Raji (cell line): ENCODE measurements around the gene PARD3.

Experiments
- POLR2A ChIP-seq: IDR thresholded peaks from 2 replicates; pipeline ENCODE4 v1.6.1; 2011; ENCODE audit warnings: low read depth, low read length, control low read depth; ENCODE audit not compliant: insufficient read depth

Gene PARD3

DNA sequence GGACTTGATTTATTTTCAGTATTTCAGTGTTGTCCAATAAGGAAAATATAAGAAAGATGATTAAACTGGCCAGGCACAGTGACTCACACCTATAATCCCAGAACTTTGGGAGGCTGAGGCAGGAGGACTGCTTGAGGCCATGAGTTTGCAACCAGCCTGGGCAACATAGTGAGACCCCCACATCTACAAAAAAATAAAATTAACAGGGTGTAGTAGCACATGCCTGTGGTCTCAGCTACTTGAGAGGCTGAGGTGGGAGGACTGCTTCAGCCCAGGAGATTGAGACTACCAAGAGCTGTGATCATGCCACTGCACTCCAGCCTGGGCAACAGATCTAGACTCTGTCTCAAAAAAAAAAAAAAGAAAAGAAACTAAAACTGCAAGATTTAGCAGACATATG lies 138.0 kb downstream of the PARD3 start:
- TF ChIP-seq POLR2A, result no peak

DNA sequence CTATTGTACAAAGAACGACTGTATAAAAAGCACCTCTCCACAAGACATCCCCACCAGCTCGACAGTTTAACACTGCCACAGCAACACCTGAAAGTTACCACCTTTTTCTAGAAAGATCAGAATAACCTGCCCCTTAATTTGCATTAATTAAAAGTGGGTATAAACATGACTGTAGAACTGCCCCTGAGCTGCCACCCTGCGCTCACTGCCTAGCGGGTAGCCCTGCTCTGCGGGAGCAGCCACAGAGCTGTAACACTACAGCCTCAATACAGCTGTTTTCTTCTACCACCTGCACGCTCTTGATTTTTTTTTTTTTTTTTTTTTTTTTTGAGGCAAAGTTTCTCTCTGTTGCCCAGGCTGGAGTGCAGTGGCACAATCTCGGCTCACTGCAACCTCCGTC lies 140.9 kb downstream of the PARD3 start:
- TF ChIP-seq POLR2A, result no peak

DNA sequence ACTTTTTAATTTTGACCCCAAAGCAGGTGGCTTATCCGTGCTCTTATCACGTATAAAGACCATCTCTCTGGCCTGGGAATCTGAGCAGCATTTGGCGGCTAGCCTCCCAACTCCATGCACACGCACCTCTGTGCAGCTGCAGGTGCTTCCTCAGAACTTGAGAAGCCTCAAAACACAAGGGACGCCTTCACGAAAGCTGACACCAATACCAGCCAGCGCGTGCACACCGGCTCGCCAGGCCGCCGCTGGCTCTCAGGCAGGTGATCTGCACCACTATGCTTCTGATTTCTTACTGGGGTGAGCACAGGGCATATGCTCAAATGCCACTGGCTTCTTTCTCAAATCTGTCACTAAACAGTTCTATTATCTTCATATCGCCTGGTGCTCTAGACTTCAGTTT lies 145.0 kb downstream of the PARD3 start:
- TF ChIP-seq POLR2A, result no peak

DNA sequence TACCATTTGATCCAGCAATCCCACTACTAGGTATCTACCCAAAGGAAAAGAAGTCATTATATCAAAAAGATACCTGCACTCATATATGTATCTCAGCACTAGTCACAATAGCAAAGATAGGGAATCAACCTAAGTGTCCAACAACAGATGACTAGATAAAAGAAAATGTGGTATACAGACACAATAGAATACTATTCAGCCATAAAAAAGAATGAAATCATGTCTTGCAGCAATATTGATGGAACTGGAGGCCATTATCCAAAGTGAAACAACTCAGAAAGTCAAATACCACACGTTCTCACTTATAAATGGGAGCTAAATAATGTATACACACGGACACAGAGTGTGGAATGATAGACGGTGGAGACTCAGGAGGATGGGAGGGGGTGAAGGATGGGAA lies 146.0 kb downstream of the PARD3 start:
- TF ChIP-seq POLR2A, result no peak

DNA sequence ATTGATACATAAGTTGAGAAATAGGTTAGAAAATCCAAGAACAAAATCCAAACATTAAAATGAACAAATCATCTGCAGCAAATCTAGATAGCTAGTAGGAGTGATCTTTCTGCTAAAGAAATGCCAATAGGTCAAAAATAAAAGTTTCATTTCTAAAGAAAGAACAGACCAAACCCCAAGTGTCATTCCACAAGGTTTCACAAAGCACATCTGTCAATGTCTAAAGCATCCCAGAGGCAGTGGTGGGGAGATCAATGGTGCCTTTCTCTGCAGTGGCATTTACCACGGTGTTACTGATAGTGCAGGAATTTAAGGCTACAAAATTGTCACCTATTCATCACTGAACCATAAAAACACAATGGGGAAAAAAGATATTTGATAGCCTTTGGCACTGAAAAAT lies 147.9 kb downstream of the PARD3 start:
- TF ChIP-seq POLR2A, result no peak

DNA sequence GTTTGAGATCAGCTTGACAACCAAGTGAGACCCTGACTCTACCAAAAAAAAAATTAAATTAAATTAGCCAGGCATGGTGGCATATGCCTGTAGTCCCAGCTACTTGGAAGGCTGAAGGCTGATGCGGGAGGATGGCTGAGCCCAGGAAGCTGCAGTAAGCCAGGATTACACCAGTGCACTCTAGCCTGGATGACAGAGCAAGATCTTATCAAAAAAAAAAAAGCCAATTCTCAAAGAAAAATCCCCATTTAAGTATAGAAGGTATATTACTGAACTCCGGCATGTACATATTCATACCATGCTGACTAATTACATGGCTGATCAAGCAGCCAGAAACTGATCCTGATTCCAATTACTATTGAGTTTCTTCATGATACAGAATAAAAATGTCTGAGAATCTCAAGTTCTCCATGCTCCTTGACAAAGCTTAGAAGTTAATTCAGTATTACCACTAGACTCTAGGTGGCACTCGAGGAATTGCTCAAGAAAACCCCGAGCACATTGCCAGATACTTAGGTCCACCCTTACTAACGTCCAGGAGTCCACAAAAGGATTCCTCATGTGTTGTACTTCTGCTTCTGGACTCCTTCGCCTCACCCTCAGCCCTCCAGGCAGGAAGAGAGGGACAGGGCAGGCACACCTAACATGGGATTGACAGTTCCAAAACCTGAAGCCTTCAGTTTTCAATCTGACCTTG lies 148.9 kb downstream of the PARD3 start:
- no peak for TF ChIP-seq POLR2A

DNA sequence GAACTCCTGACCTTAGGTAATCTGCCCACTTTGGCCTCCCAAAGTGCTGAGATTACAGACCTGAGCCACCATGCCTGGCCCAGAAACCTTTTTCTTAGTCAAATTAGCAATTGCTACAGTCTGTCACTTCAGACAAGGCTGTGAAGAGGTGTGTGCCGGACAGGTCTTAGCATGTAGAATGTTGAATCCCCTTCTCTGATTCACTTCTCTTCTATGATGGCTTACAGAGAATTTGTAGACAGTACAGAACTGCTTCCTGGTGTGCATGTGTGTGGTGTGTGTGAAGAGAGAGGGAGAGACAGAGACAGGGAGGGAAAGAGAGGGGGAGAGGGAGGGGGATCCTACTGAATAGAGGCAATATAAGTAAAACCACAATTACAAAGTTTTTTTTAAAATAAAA lies 150.4 kb downstream of the PARD3 start:
- TF ChIP-seq POLR2A, result no peak

DNA sequence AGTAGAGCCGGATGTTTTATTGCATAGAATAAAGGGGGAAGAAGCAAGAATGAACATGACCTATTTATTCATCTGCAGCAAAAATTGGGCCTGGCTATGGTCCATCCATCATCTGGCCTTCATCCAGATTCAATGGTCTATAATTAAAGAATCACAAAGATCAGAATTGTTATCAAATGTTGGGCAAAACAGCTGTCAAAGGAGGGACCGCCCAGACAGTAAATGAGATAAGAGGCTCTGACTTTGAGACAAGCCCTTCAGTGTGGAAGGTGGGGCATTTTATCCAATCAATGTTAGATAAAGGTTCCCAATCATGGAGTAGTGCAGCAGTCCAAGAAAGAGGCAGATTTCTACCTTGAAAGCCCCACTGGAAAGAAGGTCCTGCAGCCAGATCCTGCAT lies 153.5 kb downstream of the PARD3 start:
- no peak for TF ChIP-seq POLR2A

DNA sequence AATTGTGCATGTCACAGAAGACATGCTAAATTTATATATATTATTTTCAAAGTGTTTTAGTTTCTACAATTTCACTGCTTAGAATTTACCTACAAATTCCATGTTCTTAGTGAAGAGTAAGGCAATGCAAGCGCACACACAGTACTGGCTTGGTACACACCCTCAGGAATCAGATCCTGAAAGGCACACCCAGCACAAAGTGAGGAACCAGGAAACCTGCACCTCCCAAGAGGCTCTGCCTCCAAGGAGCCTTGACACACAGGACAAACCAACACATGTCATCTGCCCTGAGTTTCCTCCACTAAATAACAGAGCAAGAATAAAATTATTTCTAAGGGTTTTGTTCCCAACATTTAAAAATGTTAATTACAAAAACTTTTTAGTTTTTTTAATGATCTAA lies 156.2 kb downstream of the PARD3 start:
- no peak for TF ChIP-seq POLR2A

DNA sequence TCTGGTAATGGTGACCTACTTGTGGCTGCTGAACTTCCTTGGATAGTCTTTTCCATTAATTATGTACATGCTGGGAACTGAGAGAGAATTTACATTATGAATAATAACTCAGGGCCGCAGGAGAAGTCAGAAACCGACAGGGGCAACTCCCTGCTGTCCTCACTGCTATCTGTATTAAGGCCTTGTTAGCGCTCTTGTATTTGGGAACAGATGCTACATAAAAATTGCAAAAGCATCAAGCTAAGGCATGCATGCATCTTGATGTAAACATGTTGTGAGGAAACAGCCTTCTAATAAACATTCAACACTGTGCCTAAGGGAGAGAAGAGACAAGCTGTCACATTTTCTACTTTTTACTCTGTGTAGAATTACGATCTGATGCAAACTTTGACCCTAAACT lies 158.4 kb downstream of the PARD3 start:
- no peak for TF ChIP-seq POLR2A

DNA sequence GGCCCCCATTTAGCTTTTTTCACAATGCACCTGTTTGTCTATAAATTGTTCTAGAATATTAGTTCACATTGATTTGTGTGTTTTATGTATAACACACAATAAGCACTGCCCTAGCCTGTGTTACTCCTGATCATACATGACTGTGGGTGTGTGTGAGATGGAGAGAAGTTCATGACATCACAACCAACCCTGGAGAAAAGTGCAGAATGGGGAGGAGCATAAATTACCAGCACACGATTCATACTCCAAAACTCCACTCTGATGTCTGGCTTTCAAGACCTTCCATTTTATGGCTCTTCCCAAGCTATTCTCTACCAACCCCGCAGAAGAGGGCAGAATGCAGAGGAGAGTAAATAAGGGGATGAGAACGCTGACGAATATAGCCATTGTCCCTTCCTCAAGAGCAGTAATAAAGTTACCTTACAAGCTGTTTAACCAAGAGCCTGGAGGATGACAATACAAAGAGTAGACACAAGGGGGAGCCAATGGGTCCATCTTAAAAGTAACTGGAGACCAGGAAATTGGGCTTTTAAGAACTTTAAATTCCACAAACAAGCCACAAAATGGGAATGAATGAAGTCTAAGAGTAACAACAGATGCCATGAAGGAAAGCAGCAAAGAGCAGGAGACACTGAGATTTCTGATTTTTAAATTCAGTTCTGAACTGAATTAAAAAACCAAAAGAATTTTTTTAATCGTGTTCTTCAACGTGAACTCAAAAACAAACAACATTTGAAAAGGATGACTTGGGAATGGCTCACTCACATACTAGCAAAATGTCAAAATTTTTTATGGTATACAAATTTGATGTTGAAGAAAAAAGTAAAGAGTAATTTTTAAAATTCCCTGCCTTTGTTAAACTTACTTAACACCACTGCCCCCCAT lies 159.6 kb downstream of the PARD3 start:
- no peak for TF ChIP-seq POLR2A

DNA sequence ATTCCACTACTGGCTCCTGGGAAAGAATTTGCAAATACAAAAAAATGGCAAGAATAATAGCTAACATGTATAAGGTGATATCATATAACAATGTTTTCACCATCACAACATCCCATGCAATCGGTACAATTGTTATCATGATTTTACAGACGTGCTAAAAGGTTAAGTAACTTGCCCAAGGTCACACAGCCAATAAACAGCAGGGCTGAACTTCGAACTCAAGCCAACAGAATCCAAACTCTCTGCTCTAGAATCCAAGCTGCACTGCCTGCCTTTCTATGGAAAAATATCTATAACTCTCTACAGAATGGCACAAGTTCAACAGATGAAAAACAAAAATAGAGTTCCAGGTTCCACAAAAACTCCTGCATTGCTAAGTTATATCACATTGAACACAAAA lies 160.9 kb downstream of the PARD3 start:
- no peak for TF ChIP-seq POLR2A

DNA sequence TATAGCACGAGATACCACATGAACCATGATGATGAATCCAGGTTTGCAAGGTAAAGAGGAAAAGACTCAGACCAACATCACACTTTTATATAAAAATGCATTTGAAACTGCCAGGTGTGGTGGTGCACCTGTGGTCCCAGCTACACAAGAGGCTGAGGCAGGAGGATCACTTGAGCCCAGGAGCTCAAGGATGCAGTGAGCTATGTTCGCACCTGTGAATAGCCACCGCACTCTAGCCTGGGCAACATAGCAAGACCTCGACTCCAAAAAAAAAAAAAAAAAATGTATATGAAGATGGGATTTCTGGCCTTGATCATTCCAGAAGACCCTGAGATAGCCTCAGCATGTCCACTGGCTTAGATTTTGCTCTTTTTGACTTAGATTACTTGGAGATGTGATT lies 161.6 kb downstream of the PARD3 start:
- TF ChIP-seq POLR2A, result no peak

DNA sequence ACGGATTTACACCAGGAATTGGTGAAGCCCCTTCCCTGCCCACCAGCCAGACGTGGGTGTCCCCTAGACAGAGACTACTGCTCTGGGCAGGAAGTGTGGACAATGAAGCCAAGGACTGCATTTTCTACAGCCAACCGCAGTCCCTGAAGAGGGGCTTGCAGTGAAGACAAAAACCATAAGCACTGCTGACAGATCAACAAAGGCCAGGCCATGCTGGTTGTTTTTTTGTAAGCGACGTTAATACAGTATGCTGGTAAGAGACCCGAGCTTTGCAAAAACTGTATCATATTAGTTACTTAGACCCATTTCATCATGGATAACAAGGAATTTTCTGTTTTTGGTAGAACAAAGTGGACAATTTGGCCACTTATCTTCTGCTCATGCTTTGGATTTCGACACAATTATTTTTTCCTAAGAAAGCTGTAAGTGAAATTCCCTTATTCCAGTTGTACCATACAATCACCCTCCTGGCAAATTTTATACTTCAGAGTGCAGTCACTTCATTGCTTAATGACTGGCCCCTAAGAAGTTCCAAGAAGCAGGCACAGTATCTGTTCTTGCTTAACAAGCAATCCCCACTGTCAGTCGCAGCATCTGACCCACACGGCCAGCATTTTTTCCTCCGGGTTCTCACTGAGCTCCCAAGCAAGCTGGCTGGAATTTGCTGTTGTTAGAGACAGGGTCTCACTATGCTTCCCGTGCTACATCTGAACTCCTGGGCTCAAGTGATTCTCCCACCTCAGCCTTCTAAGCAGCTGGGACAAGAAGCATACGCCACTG lies 163.5 kb downstream of the PARD3 start:
- no peak for TF ChIP-seq POLR2A

DNA sequence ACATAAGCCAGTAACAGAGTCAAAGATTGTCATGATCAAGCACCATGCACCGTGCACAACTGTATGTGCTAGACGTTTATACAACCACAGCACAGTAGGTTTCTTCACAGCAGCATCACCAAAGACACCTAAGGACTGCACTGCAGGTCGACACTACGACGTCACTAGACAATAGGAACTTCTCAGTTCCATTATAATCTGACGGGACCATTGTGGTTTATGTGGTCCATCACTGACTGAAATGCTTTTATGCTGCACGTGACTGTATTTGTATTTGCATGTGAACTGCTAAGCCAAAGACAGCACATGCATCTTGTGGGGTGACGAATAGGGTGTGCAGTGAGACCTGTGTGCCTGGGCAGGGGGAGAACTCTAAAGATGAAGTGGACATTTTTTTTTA lies 164.9 kb downstream of the PARD3 start:
- TF ChIP-seq POLR2A, result no peak

DNA sequence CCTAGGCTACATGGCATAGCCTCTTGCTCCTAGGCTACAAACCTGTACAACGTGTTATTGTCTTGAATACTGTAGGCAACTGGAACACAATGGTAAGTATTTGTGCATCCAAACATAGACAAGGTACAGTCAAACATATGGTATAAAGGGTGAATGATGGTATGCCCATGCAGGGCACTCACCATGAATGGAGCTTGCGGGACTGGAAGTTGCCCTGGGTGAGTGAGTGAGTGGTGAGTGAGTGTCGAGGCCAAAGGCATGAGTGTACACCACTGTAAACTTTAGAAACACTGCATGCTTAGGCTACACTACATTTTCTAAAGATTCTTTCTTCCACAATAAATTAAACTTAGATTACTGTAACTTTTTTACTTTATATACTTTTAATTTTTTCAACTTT lies 165.7 kb downstream of the PARD3 start:
- TF ChIP-seq POLR2A, result no peak

DNA sequence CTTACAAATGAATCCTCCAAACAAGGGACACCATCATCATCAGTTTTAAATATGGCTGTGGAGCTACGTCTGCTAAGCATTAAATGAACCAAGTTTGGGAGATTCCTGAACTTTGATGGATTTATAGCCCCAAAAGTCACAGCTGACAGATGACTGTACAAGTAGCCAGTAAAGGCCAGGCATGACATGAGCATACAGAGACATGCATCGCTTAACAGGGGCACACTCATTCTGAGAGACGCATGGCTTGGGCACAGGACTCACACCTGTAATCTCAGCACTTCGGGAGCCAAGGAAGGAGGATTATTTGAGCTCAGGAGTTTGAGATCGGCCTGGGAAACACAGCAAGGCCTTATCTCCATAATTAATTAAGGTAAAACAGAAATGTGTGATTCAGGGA lies 166.2 kb downstream of the PARD3 start:
- no peak for TF ChIP-seq POLR2A
